Prostate gland (tissue), 2 donors: Measurements from ENCODE around the gene PSD.

Experiments
- CTCF ChIP-seq, 4 experiments: fragments of 200-600 bp in 2 of 4; fragments of 450-650 bp in 2 of 4; sonication (generic) in 2 of 4; IDR thresholded peaks; 1 replicate in 3 of 4; 2 replicates in 1 of 4; pipeline ENCODE4 v1.5.1; 2016 to 2019; ENCODE audit warnings: antibody characterized with exemption in 4 of 4, mild to moderate bottlenecking in 2 of 4, moderate library complexity in 2 of 4
- POLR2A ChIP-seq: fragments of 450-650 bp; IDR thresholded peaks from one replicate; pipeline ENCODE4 v1.6.1; 2016; ENCODE audit warnings: antibody characterized with exemption, mild to moderate bottlenecking
- POLR2AphosphoS5 ChIP-seq: sonication (generic); formaldehyde crosslinking; IDR thresholded peaks from one replicate; pipeline ENCODE4 v1.6.1; 2017; ENCODE audit warnings: antibody characterized with exemption

GRCh38 chr10:102403115-102403514, 15.5 kb downstream of the PSD start:
- TF ChIP-seq POLR2AphosphoS5 (no peak), POLR2A (no peak), CTCF (IDR thresholded peaks at IDR 0.05) (no peak)
